Measurements from ENCODE around the gene TRABD2A.
"Not testable (repeated sequence)": the region's sequence is repeated elsewhere in the genome, so short reads cannot be mapped to it uniquely, and the experiment has no call there.

The TRABD2A gene

GRCh38 chr2:84878896-84879583 lies 1.8 kb downstream of the TRABD2A start:
- no peaks in the 10 kb centered on the region for H3K9me3 ChIP-seq (ENCODE audit: control insufficient read depth, insufficient read depth, low read depth, low read length)
- peaks cover 73% of the 10 kb centered on the region for H3K27me3 ChIP-seq (ENCODE audit: control insufficient read depth, insufficient read depth, low read length)
- H3K27ac ChIP-seq (ENCODE audit: low read depth, low read length) = no peak overlapping the region
- no peaks in the 10 kb centered on the region for H3K36me3 ChIP-seq (ENCODE audit: control insufficient read depth, insufficient read depth, low read length)
- no peak overlapping the region for H3K9ac ChIP-seq (ENCODE audit: low read length)
- H3K4me3 ChIP-seq (ENCODE audit: low read depth, low read length) = peak overlapping the region; percentile 82
- H3K4me1 ChIP-seq (ENCODE audit: control insufficient read depth, insufficient read depth, low read length) = peaks cover 8% of the 10 kb centered on the region

GRCh38 chr2:84878459-84878858 lies 2.4 kb downstream of the TRABD2A start:
- H3K27ac ChIP-seq (ENCODE audit: low read depth, low read length) = no peak overlapping the region
- H3K9ac ChIP-seq (ENCODE audit: low read length) = no peak overlapping the region
- H3K4me3 ChIP-seq (ENCODE audit: low read depth, low read length) = no peak overlapping the region
- H3K27me3 ChIP-seq (ENCODE audit: control insufficient read depth, insufficient read depth, low read length) = peaks cover 68% of the 10 kb centered on the region
- H3K4me1 ChIP-seq (ENCODE audit: control insufficient read depth, insufficient read depth, low read length) = peaks cover 8% of the 10 kb centered on the region
- no peaks in the 10 kb centered on the region for H3K36me3 ChIP-seq (ENCODE audit: control insufficient read depth, insufficient read depth, low read length)
- H3K9me3 ChIP-seq (ENCODE audit: control insufficient read depth, insufficient read depth, low read depth, low read length) = no peaks in the 10 kb centered on the region

- Histone ChIP-seq H3K4me1 (ENCODE audit: control insufficient read depth, insufficient read depth, low read length) (peaks cover 5% of the 10 kb centered on the region), H3K9me3 (ENCODE audit: control insufficient read depth, insufficient read depth, low read depth, low read length) (no peaks in the 10 kb centered on the region), H3K27ac (ENCODE audit: low read depth, low read length) (no peak overlapping the region), H3K9ac (ENCODE audit: low read length) (no peak overlapping the region), H3K36me3 (ENCODE audit: control insufficient read depth, insufficient read depth, low read length) (no peaks in the 10 kb centered on the region), H3K27me3 (ENCODE audit: control insufficient read depth, insufficient read depth, low read length) (peaks cover 56% of the 10 kb centered on the region), H3K4me3 (ENCODE audit: low read depth, low read length) (no peak overlapping the region)
Measured at GRCh38 chr2:84876369-84876768, 4.5 kb downstream of the TRABD2A start.

GRCh38 chr2:84875619-84876018 lies 5.3 kb downstream of the TRABD2A start:
- H3K27me3 ChIP-seq (ENCODE audit: control insufficient read depth, insufficient read depth, low read length) = peaks cover 48% of the 10 kb centered on the region
- not testable (repeated sequence) for H3K36me3 ChIP-seq (ENCODE audit: control insufficient read depth, insufficient read depth, low read length); H3K4me1 ChIP-seq (ENCODE audit: control insufficient read depth, insufficient read depth, low read length); H3K27ac ChIP-seq (ENCODE audit: low read depth, low read length); H3K9me3 ChIP-seq (ENCODE audit: control insufficient read depth, insufficient read depth, low read depth, low read length); H3K4me3 ChIP-seq (ENCODE audit: low read depth, low read length); H3K9ac ChIP-seq (ENCODE audit: low read length)

- peaks cover 44% of the 10 kb centered on the region for H3K27me3 ChIP-seq (ENCODE audit: control insufficient read depth, insufficient read depth, low read length)
Measured at GRCh38 chr2:84875213-84875560, 5.7 kb downstream of the TRABD2A start.

GRCh38 chr2:84874381-84875212 lies 6.3 kb downstream of the TRABD2A start:
- Histone ChIP-seq H3K27ac (ENCODE audit: low read depth, low read length) (no peak overlapping the region), H3K9me3 (ENCODE audit: control insufficient read depth, insufficient read depth, low read depth, low read length) (no peaks in the 10 kb centered on the region), H3K4me3 (ENCODE audit: low read depth, low read length) (no peak overlapping the region), H3K27me3 (ENCODE audit: control insufficient read depth, insufficient read depth, low read length) (peaks cover 38% of the 10 kb centered on the region), H3K9ac (ENCODE audit: low read length) (no peak overlapping the region), H3K36me3 (ENCODE audit: control insufficient read depth, insufficient read depth, low read length) (no peaks in the 10 kb centered on the region), H3K4me1 (ENCODE audit: control insufficient read depth, insufficient read depth, low read length) (no peaks in the 10 kb centered on the region)

More at GRCh38 chr2:84875213-84875560, 5.7 kb downstream of the TRABD2A start:
- Histone ChIP-seq H3K4me3 (ENCODE audit: low read depth, low read length) (no peak overlapping the region), H3K9me3 (ENCODE audit: control insufficient read depth, insufficient read depth, low read depth, low read length) (no peaks in the 10 kb centered on the region), H3K9ac (ENCODE audit: low read length) (no peak overlapping the region), H3K36me3 (ENCODE audit: control insufficient read depth, insufficient read depth, low read length) (no peaks in the 10 kb centered on the region), H3K27ac (ENCODE audit: low read depth, low read length) (no peak overlapping the region), H3K4me1 (ENCODE audit: control insufficient read depth, insufficient read depth, low read length) (peaks cover 2% of the 10 kb centered on the region)

- Histone ChIP-seq H3K27me3 (ENCODE audit: control insufficient read depth, insufficient read depth, low read length) (peaks cover 26% of the 10 kb centered on the region), H3K4me3 (ENCODE audit: low read depth, low read length) (no peak overlapping the region), H3K36me3 (ENCODE audit: control insufficient read depth, insufficient read depth, low read length) (no peaks in the 10 kb centered on the region), H3K4me1 (ENCODE audit: control insufficient read depth, insufficient read depth, low read length) (no peaks in the 10 kb centered on the region), H3K9me3 (ENCODE audit: control insufficient read depth, insufficient read depth, low read depth, low read length) (no peaks in the 10 kb centered on the region), H3K9ac (ENCODE audit: low read length) (no peak overlapping the region), H3K27ac (ENCODE audit: low read depth, low read length) (no peak overlapping the region)
Measured at GRCh38 chr2:84873350-84873749, 7.5 kb downstream of the TRABD2A start.

- not testable (repeated sequence) for H3K9ac ChIP-seq (ENCODE audit: low read length); H3K36me3 ChIP-seq (ENCODE audit: control insufficient read depth, insufficient read depth, low read length); H3K4me3 ChIP-seq (ENCODE audit: low read depth, low read length); H3K9me3 ChIP-seq (ENCODE audit: control insufficient read depth, insufficient read depth, low read depth, low read length); H3K4me1 ChIP-seq (ENCODE audit: control insufficient read depth, insufficient read depth, low read length); H3K27ac ChIP-seq (ENCODE audit: low read depth, low read length)
- peaks cover 19% of the 10 kb centered on the region for H3K27me3 ChIP-seq (ENCODE audit: control insufficient read depth, insufficient read depth, low read length)
Measured at GRCh38 chr2:84872691-84873090, 8.2 kb downstream of the TRABD2A start.

GRCh38 chr2:84870306-84870705 lies 10.6 kb downstream of the TRABD2A start:
- no peaks in the 10 kb centered on the region for H3K27me3 ChIP-seq (ENCODE audit: control insufficient read depth, insufficient read depth, low read length)
- H3K9me3 ChIP-seq (ENCODE audit: control insufficient read depth, insufficient read depth, low read depth, low read length) = no peaks in the 10 kb centered on the region
- no peak overlapping the region for H3K27ac ChIP-seq (ENCODE audit: low read depth, low read length)
- no peak overlapping the region for H3K4me3 ChIP-seq (ENCODE audit: low read depth, low read length)
- no peaks in the 10 kb centered on the region for H3K4me1 ChIP-seq (ENCODE audit: control insufficient read depth, insufficient read depth, low read length)
- no peak overlapping the region for H3K9ac ChIP-seq (ENCODE audit: low read length)
- no peaks in the 10 kb centered on the region for H3K36me3 ChIP-seq (ENCODE audit: control insufficient read depth, insufficient read depth, low read length)

- not testable (repeated sequence) for H3K4me3 ChIP-seq (ENCODE audit: low read depth, low read length); H3K27ac ChIP-seq (ENCODE audit: low read depth, low read length)
Measured at GRCh38 chr2:84868327-84868726, 12.6 kb downstream of the TRABD2A start.

GRCh38 chr2:84866122-84866521 lies 14.8 kb downstream of the TRABD2A start:
- H3K9ac ChIP-seq (ENCODE audit: low read length) = no peak overlapping the region
- no peaks in the 10 kb centered on the region for H3K36me3 ChIP-seq (ENCODE audit: control insufficient read depth, insufficient read depth, low read length)
- H3K9me3 ChIP-seq (ENCODE audit: control insufficient read depth, insufficient read depth, low read depth, low read length) = no peaks in the 10 kb centered on the region
- H3K27ac ChIP-seq (ENCODE audit: low read depth, low read length) = no peak overlapping the region
- H3K4me1 ChIP-seq (ENCODE audit: control insufficient read depth, insufficient read depth, low read length) = peaks cover 9% of the 10 kb centered on the region; the same call in 1 of the 2 replicates
- H3K27me3 ChIP-seq (ENCODE audit: control insufficient read depth, insufficient read depth, low read length) = no peaks in the 10 kb centered on the region
- H3K4me3 ChIP-seq (ENCODE audit: low read depth, low read length) = no peak overlapping the region

More at GRCh38 chr2:84868327-84868726, 12.6 kb downstream of the TRABD2A start:
- H3K27me3 ChIP-seq (ENCODE audit: control insufficient read depth, insufficient read depth, low read length); H3K9ac ChIP-seq (ENCODE audit: low read length); H3K4me1 ChIP-seq (ENCODE audit: control insufficient read depth, insufficient read depth, low read length); H3K36me3 ChIP-seq (ENCODE audit: control insufficient read depth, insufficient read depth, low read length); H3K9me3 ChIP-seq (ENCODE audit: control insufficient read depth, insufficient read depth, low read depth, low read length): not testable (repeated sequence)
